Gastrocnemius medialis (tissue), 4 donors: ENCODE results near the gene ERBB2.

Source experiments
- CTCF ChIP-seq, 5 experiments: fragments of 450-650 bp in 3 of 5; fragments of 200-600 bp in 2 of 5; sonication (generic) in 2 of 5; IDR thresholded peaks in 4 of 5; conservative IDR thresholded peaks in 1 of 5; 1 replicate in 4 of 5; 2 replicates in 1 of 5; pipeline ENCODE4 v1.5.1; 2016 to 2019; ENCODE audit warnings: antibody characterized with exemption in 5 of 5, mild to moderate bottlenecking in 3 of 5, moderate library complexity in 3 of 5
- POLR2A ChIP-seq, 2 donors: fragments of 450-650 bp; IDR thresholded peaks; one replicate each; pipeline ENCODE4 v1.6.1; 2017; ENCODE audit warnings: antibody characterized with exemption in 2 of 2, mild to moderate bottlenecking in 2 of 2, moderate library complexity in 2 of 2

- TF ChIP-seq POLR2A (IDR thresholded peaks at IDR 0.05) (no peak), CTCF (IDR thresholded peaks at IDR 0.05 in 4 of 5, conservative IDR thresholded peaks at IDR 0.05 in 1 of 5) (no peak)
Measured at GRCh38 chr17:39678340-39679116, 21.3 kb upstream of the ERBB2 start.
